NCI-H510A (cell line): ENCODE measurements around the gene SH3BP4.

Experiments
- DNase-seq: peaks from one replicate; lab custom pipeline; 2025; lab: John Stamatoyannopoulos, UW

SH3BP4 gene

GRCh38 chr2:234998404-234999211 is 46.8 kb downstream of the SH3BP4 start:
- peak; percentile 49 for DNase-seq

- no peak for DNase-seq
Observed at GRCh38 chr2:234999740-235000425, 48.1 kb downstream of the SH3BP4 start.

- DNase-seq = no peak
Observed at GRCh38 chr2:235000426-235001236, 48.8 kb downstream of the SH3BP4 start.

- DNase-seq = no peak
Observed at GRCh38 chr2:235001237-235002133, 49.7 kb downstream of the SH3BP4 start.

GRCh38 chr2:235002198-235003095 is 50.6 kb downstream of the SH3BP4 start:
- no peak for DNase-seq

GRCh38 chr2:235003096-235003775 is 51.4 kb downstream of the SH3BP4 start:
- DNase-seq = no peak

GRCh38 chr2:235004329-235004903 is 52.6 kb downstream of the SH3BP4 start:
- DNase-seq = no peak

GRCh38 chr2:235005023-235005422 is 53.2 kb downstream of the SH3BP4 start:
- DNase-seq = peak; percentile 58

GRCh38 chr2:235005603-235006259 is 53.9 kb downstream of the SH3BP4 start:
- peak; percentile 83 for DNase-seq

- no peak for DNase-seq
Observed at GRCh38 chr2:235006461-235006860, 54.6 kb downstream of the SH3BP4 start.

GRCh38 chr2:235006986-235007385 is 55.2 kb downstream of the SH3BP4 start:
- DNase-seq = no peak

GRCh38 chr2:235007664-235008457 is 56.0 kb downstream of the SH3BP4 start:
- no peak for DNase-seq

- DNase-seq = peak; percentile 60
Observed at GRCh38 chr2:235008584-235009044, 56.8 kb downstream of the SH3BP4 start.

- DNase-seq = no peak
Observed at GRCh38 chr2:235009081-235009480, 57.3 kb downstream of the SH3BP4 start.

- no peak for DNase-seq
Observed at GRCh38 chr2:235010117-235010714, 58.4 kb downstream of the SH3BP4 start.

GRCh38 chr2:235011607-235011928 is 59.8 kb downstream of the SH3BP4 start:
- no peak for DNase-seq

- DNase-seq = no peak
Observed at GRCh38 chr2:235011929-235012631, 60.3 kb downstream of the SH3BP4 start.
